HG02970 (cell line): ENCODE results near the gene SLC29A2.
"Not testable (repeated sequence)": the region's sequence is repeated elsewhere in the genome, so short reads cannot be mapped to it uniquely, and the experiment has no call there.

Experiments
- ATAC-seq: cut with Tn5 transposase; IDR thresholded peaks from one replicate; pipeline ENCODE4 v1.9.1; 2021; ENCODE audit warnings: mild to moderate bottlenecking, moderate library complexity, moderate number of reproducible peaks; ENCODE audit not compliant: unreplicated experiment, low FRiP score

SLC29A2 gene

GRCh38 chr11:66350560-66351235, 20.9 kb downstream of the SLC29A2 start:
- not testable (repeated sequence) for ATAC-seq

GRCh38 chr11:66349084-66349386, 22.5 kb downstream of the SLC29A2 start:
- no peak for ATAC-seq

- ATAC-seq: peak; percentile 45
Measured at GRCh38 chr11:66347425-66348276, 23.9 kb downstream of the SLC29A2 start, which contains the start of gene B4GAT1. B4GAT1 (minus strand) TSS chr11:66347629; CDS start chr11:66347545, 84 bp downstream.

- no peak for ATAC-seq
Measured at GRCh38 chr11:66346476-66347424, 24.8 kb downstream of the SLC29A2 start.

GRCh38 chr11:66345316-66345649, 26.3 kb downstream of the SLC29A2 start:
- ATAC-seq: peak; percentile 3

- peak; percentile 69 for ATAC-seq
Measured at GRCh38 chr11:66344550-66345315, 26.8 kb downstream of the SLC29A2 start, which contains the start of gene BRMS1. BRMS1 (minus strand) TSS chr11:66345104; CDS start chr11:66342234, 2,870 bp downstream.

GRCh38 chr11:66343176-66343575, 28.4 kb downstream of the SLC29A2 start:
- no peak for ATAC-seq

GRCh38 chr11:66341502-66342126, 29.9 kb downstream of the SLC29A2 start:
- no peak for ATAC-seq

GRCh38 chr11:66340596-66341501, 30.7 kb downstream of the SLC29A2 start:
- ATAC-seq: no peak

- no peak for ATAC-seq
Measured at GRCh38 chr11:66339686-66340483, 31.7 kb downstream of the SLC29A2 start.

- no peak for ATAC-seq
Measured at GRCh38 chr11:66339162-66339675, 32.3 kb downstream of the SLC29A2 start.

GRCh38 chr11:66338276-66339161, 33.0 kb downstream of the SLC29A2 start:
- ATAC-seq: no peak

GRCh38 chr11:66337103-66337899, 34.3 kb downstream of the SLC29A2 start:
- no peak for ATAC-seq

- ATAC-seq: peak; percentile 65
Measured at GRCh38 chr11:66336234-66337102, 35.1 kb downstream of the SLC29A2 start, which contains the start of gene RIN1. RIN1 (minus strand) TSS chr11:66336434; CDS start chr11:66336402, 32 bp downstream.
